IMR-90 (cell line): ENCODE results near the gene ADGRG1. TPM values are rescaled to one million over a fixed set of nuclear protein-coding genes. Genes with fewer than 3 reads are reported as not detected.

Source experiments
- ATAC-seq: fragments of 200-7000 bp; cut with Tn5 transposase; 2 replicates; pipeline ENCODE4 v1.9.1; 2020; ENCODE audit warnings: low read depth, mild to moderate bottlenecking, moderate library complexity
- BruUV-seq: library from RNA; stranded (reverse); fragments of 400-500 nt; replicated peaks from 2 replicates; lab custom pipeline; 2021; lab: Mats Ljungman, UMichigan
- CTCF ChIA-PET: fragments of 300-600 bp; formaldehyde crosslinking; extraction: SDS; loops from one replicate; lab custom pipeline; 2021; ENCODE audit warnings: antibody characterized with exemption; lab: Yijun Ruan, JAX
- POLR2A ChIA-PET: fragments of 300-600 bp; sonication (Branson Sonifier 250); formaldehyde crosslinking; loops from one replicate; lab custom pipeline; 2022; ENCODE audit warnings: antibody characterized with exemption; ENCODE audit not compliant: unreplicated experiment; lab: Charles Lee
- DNase-seq: peaks from one replicate; pipeline ENCODE4 v3.0.0; 2013
- H2AFZ ChIP-seq: replicated peaks from 2 replicates; pipeline ENCODE3; 2013; ENCODE audit warnings: low read length, mild to moderate bottlenecking; ENCODE audit not compliant: poor library complexity
- H2AK5ac ChIP-seq: 2 replicates; pipeline ENCODE4 v1.6.1; 2013; ENCODE audit warnings: low read depth, low read length, inconsistent platforms
- H2AK9ac ChIP-seq: replicated peaks from 2 replicates; pipeline ENCODE3; 2013; ENCODE audit warnings: mild to moderate bottlenecking, low read depth, low read length, moderate library complexity; ENCODE audit not compliant: poor library complexity
- H2BK120ac ChIP-seq: 2 replicates; pipeline ENCODE4 v1.6.1; 2013; ENCODE audit warnings: low read depth, low read length, inconsistent platforms
- H2BK15ac ChIP-seq: 3 replicates; pipeline ENCODE4 v1.6.1; 2013; ENCODE audit warnings: low read depth, low read length, inconsistent platforms
- H2BK20ac ChIP-seq: 2 replicates; pipeline ENCODE4 v1.6.1; 2013; ENCODE audit warnings: low read depth, mild to moderate bottlenecking, inconsistent platforms, low read length, moderate library complexity
- H2BK5ac ChIP-seq: 2 replicates; pipeline ENCODE4 v1.6.1; 2013; ENCODE audit warnings: mild to moderate bottlenecking, low read depth, low read length, inconsistent platforms; ENCODE audit not compliant: poor library complexity, severe bottlenecking
- H3K14ac ChIP-seq: replicated peaks from 2 replicates; pipeline ENCODE4 v1.6.1; 2013; ENCODE audit warnings: low read depth, low read length, inconsistent platforms
- H3K18ac ChIP-seq: 2 replicates; pipeline ENCODE4 v1.6.1; 2013; ENCODE audit warnings: low read depth, low read length, control low read depth
- H3K23ac ChIP-seq: 2 replicates; pipeline ENCODE4 v1.6.1; 2013; ENCODE audit warnings: low read depth, low read length, inconsistent platforms
- H3K27ac ChIP-seq: 2 replicates; pipeline ENCODE4 v1.5.1; 2013; ENCODE audit warnings: mild to moderate bottlenecking, control low read depth, low read length; ENCODE audit not compliant: insufficient read depth
- H3K27me3 ChIP-seq: 2 replicates; pipeline ENCODE4 v1.6.1; 2013; ENCODE audit warnings: low read length; ENCODE audit not compliant: control insufficient read depth, insufficient read depth
- H3K36me3 ChIP-seq: 2 replicates; pipeline ENCODE4 v1.6.1; 2013; ENCODE audit warnings: low read length, mixed read lengths; ENCODE audit not compliant: control insufficient read depth, insufficient read depth
- H3K4ac ChIP-seq: 2 replicates; pipeline ENCODE4 v1.6.1; 2013; ENCODE audit warnings: low read depth, low read length, inconsistent platforms
- H3K4me1 ChIP-seq: 2 replicates; pipeline ENCODE4 v1.6.1; 2013; ENCODE audit warnings: low read length, mixed read lengths; ENCODE audit not compliant: control insufficient read depth, insufficient read depth
- H3K4me2 ChIP-seq: 2 replicates; pipeline ENCODE4 v1.6.1; 2013; ENCODE audit warnings: low read depth, mild to moderate bottlenecking, control low read depth, low read length, moderate library complexity
- H3K4me3 ChIP-seq: 2 replicates; pipeline ENCODE4 v1.5.1; 2013; ENCODE audit warnings: low read depth, mild to moderate bottlenecking, control low read depth, low read length, moderate library complexity; ENCODE audit not compliant: insufficient read depth
- H3K56ac ChIP-seq: 2 replicates; pipeline ENCODE4 v1.6.1; 2013; ENCODE audit warnings: low read length, inconsistent platforms; ENCODE audit not compliant: insufficient read depth; ENCODE audit errors: extremely low read depth
- H3K79me1 ChIP-seq, 2 experiments: 2 replicates each; pipeline ENCODE4 v1.6.1; 2013; ENCODE audit warnings: low read length in 2 of 2, inconsistent platforms in 1 of 2, low read depth in 1 of 2
- H3K9ac ChIP-seq: 2 replicates; pipeline ENCODE4 v1.6.1; 2013; ENCODE audit warnings: low read depth, low read length, control low read depth
- H3K9me1 ChIP-seq: 2 replicates; pipeline ENCODE4 v1.6.1; 2013; ENCODE audit warnings: low read length, inconsistent platforms; ENCODE audit not compliant: insufficient read depth
- H3K9me3 ChIP-seq: 2 replicates; pipeline ENCODE4 v1.6.1; 2013; ENCODE audit warnings: low read length; ENCODE audit not compliant: control insufficient read depth, insufficient read depth
- H4K20me1 ChIP-seq: 2 replicates; pipeline ENCODE4 v1.6.1; 2013; ENCODE audit warnings: low read length, inconsistent platforms; ENCODE audit not compliant: insufficient read depth
- H4K5ac ChIP-seq: 2 replicates; pipeline ENCODE4 v1.6.1; 2013; ENCODE audit warnings: mild to moderate bottlenecking, low read depth, low read length, control low read depth
- H4K8ac ChIP-seq, 2 experiments: 2 replicates each; pipeline ENCODE4 v1.6.1; 2013; ENCODE audit warnings: low read depth in 2 of 2, low read length in 2 of 2, control low read depth in 1 of 2, inconsistent platforms in 1 of 2
- H4K91ac ChIP-seq: 2 replicates; pipeline ENCODE4 v1.6.1; 2013; ENCODE audit warnings: low read depth, low read length, inconsistent platforms; ENCODE audit not compliant: insufficient read depth
- CEBPB ChIP-seq: IDR thresholded peaks from 2 replicates; pipeline ENCODE4 v1.6.1; 2012; ENCODE audit warnings: low read depth, low read length, improper control_type of control experiment
- CTCF ChIP-seq: conservative IDR thresholded peaks from 2 replicates; pipeline ENCODE4 v1.5.1; 2012; ENCODE audit warnings: mild to moderate bottlenecking, low read depth, low read length, improper control_type of control experiment
- FOS ChIP-seq: fragments of 150-350 bp; IDR thresholded peaks from 2 replicates; pipeline ENCODE4 v1.6.1; 2016; ENCODE audit warnings: low read depth, low read length
- MAZ ChIP-seq: IDR thresholded peaks from 2 replicates; pipeline ENCODE4 v1.6.1; 2012; ENCODE audit warnings: low read depth, mild to moderate bottlenecking, low read length, improper control_type of control experiment, moderate library complexity, borderline replicate concordance
- MXI1 ChIP-seq: IDR thresholded peaks from 2 replicates; pipeline ENCODE4 v1.6.1; 2012; ENCODE audit warnings: low read depth, mild to moderate bottlenecking, low read length, moderate library complexity, borderline replicate concordance
- NFE2L2 ChIP-seq: fragments of 150-350 bp; IDR thresholded peaks from 2 replicates; pipeline ENCODE4 v1.6.1; 2016; ENCODE audit warnings: low read depth, mild to moderate bottlenecking, low read length
- POLR2A ChIP-seq: IDR thresholded peaks from 2 replicates; pipeline ENCODE4 v1.6.1; 2012; ENCODE audit warnings: mild to moderate bottlenecking, low read depth, low read length
- RAD21 ChIP-seq: IDR thresholded peaks from 2 replicates; pipeline ENCODE4 v1.6.1; 2012; ENCODE audit warnings: low read length, improper control_type of control experiment
- RCOR1 ChIP-seq: IDR thresholded peaks from 2 replicates; pipeline ENCODE4 v1.6.1; 2012; ENCODE audit warnings: mild to moderate bottlenecking, low read length, improper control_type of control experiment; ENCODE audit not compliant: insufficient replicate concordance
- RFX5 ChIP-seq: IDR thresholded peaks from 2 replicates; pipeline ENCODE4 v1.8.0; 2012; ENCODE audit warnings: low read depth, mild to moderate bottlenecking, low read length, moderate library complexity
- SMC3 ChIP-seq: fragments of 150-350 bp; IDR thresholded peaks from 2 replicates; pipeline ENCODE4 v1.6.1; 2016; ENCODE audit warnings: low read depth, mild to moderate bottlenecking, antibody characterized with exemption, low read length, moderate library complexity
- WGBS, 2 experiments: methylation state at CpG; one replicate each; pipeline versions ENCODE4 v1.1.5 to v1.1.7; 2013; ENCODE audit warnings: missing lambda C conversion rate in 2 of 2; ENCODE audit not compliant: insufficient read length in 1 of 2; ENCODE audit errors: extremely low coverage in 2 of 2; 5-methylcytosine and 5-hydroxymethylcytosine counted together
- dilution Hi-C: fragments of 300-500 bp; cut with HindIII; formaldehyde crosslinking; loops from one replicate; pipeline ENCODE4 v1.14.3; 2018; ENCODE audit warnings: low sequenced_read_pairs; ENCODE audit not compliant: unreplicated experiment
- in situ Hi-C: fragments of 300-500 bp; cut with MboI; formaldehyde crosslinking; loops from 3 replicates; pipeline ENCODE4 v1.14.3; 2019; ENCODE audit warnings: low sequenced_read_pairs, inconsistent platforms, mixed read lengths
- intact Hi-C: fragments of 100-400 bp; cut with micrococcal nuclease; formaldehyde crosslinking; loops from 2 replicates; pipeline ENCODE4 v1.10.0; 2022
- polyA plus RNA-seq, 3 experiments: library from polyadenylated mRNA; depleted of rRNA; stranded (reverse); fragments of >200 nt; gene quantifications; 2 replicates each; pipeline ENCODE4 v1.2.3, GENCODE V29; 2012; ENCODE audit warnings: low replicate concordance in 1 of 3
- total RNA-seq: library from RNA; depleted of rRNA; stranded (reverse); fragments of >200 nt; gene quantifications from 2 replicates; pipeline ENCODE4 v1.2.3, GENCODE V29; 2012

Gene ADGRG1
- total and polyA plus RNA-seq, 2 of the 4 experiments (the other 2 are of a cell fraction) = 0.90 to 8.4 TPM

- no peak overlapping the region for H2AK5ac ChIP-seq
- no peaks in the 10 kb centered on the region for H3K4me1 ChIP-seq
- dilution Hi-C loops = no loop called here
- no CpG with 5 or more reads among the region's 13 CpGs for WGBS, 2 experiments
- no peak overlapping the region for H2BK15ac ChIP-seq
- no peak overlapping the region for H3K18ac ChIP-seq
- no peaks in the 10 kb centered on the region for H4K20me1 ChIP-seq
- no peak for TF ChIP-seq MXI1
- TF ChIP-seq POLR2A = no peak
- no peak for TF ChIP-seq RAD21
- TF ChIP-seq RCOR1 = no peak
- no peak for TF ChIP-seq FOS
- TF ChIP-seq SMC3 = no peak
- no peak for TF ChIP-seq MAZ
- TF ChIP-seq CEBPB = no peak
- TF ChIP-seq RFX5 = no peak
- no peak for TF ChIP-seq CTCF
- no peak for TF ChIP-seq NFE2L2
- H4K8ac ChIP-seq = no peak overlapping the region
- no peak overlapping the region for H3K4me3 ChIP-seq
- no peak overlapping the region for H3K4ac ChIP-seq
- H3K36me3 ChIP-seq = no peaks in the 10 kb centered on the region
- H3K4me2 ChIP-seq = no peak overlapping the region
- no peak overlapping the region for H3K9ac ChIP-seq
- DNase-seq (no peak), ATAC-seq (no peak)
- no peaks in the 10 kb centered on the region; the same call in 1 of the 2 replicates for H3K27me3 ChIP-seq
- H3K23ac ChIP-seq = no peak overlapping the region
- H3K9me1 ChIP-seq = no peaks in the 10 kb centered on the region; the same call in 1 of the 2 replicates
- intact Hi-C loops = no loop called here
- no peak overlapping the region for H3K27ac ChIP-seq
- no peak overlapping the region for H3K56ac ChIP-seq
- no peak overlapping the region for H4K91ac ChIP-seq
- H3K9me3 ChIP-seq = no peaks in the 10 kb centered on the region
- H2BK20ac ChIP-seq = no peak overlapping the region
- no peak overlapping the region for H3K14ac ChIP-seq
- BruUV-seq = no TSS peak
- no peak overlapping the region for H2BK5ac ChIP-seq
- ChIA-PET POLR2A (no interaction called here), CTCF (interaction anchor here (1.1 kb wide), 1 partner anchor 66 kb away, joined by 5 read pairs; no protein-coding TSS in a partner anchor)
- H2BK120ac ChIP-seq = no peak overlapping the region
- no peak overlapping the region for H2AFZ ChIP-seq
- in situ Hi-C loops = no loop called here
- H4K5ac ChIP-seq = no peak overlapping the region
- H3K79me1 ChIP-seq = no peaks in the 10 kb centered on the region
- H2AK9ac ChIP-seq = no peak overlapping the region
Measured at GRCh38 chr16:57657228-57657627, 28.8 kb downstream of the ADGRG1 start.
